GM18505 (cell line): ENCODE results near the gene FAM13A.
A peak's percentile ranks its signal among the peaks of the same experiment; 100 is the strongest.

ENCODE experiments used
- ATAC-seq: cut with Tn5 transposase; IDR thresholded peaks from one replicate; pipeline ENCODE4 v1.9.1; 2021; ENCODE audit not compliant: unreplicated experiment
- POLR2A ChIP-seq: IDR thresholded peaks from 4 replicates; pipeline ENCODE4 v1.6.1; 2011; ENCODE audit warnings: borderline replicate concordance; ENCODE audit not compliant: insufficient read depth, insufficient read length; ENCODE audit errors: extremely low read depth

The FAM13A gene

GRCh38 chr4:88846206-88846790 is 210.7 kb downstream of the FAM13A start:
- no peak for TF ChIP-seq POLR2A
- ATAC-seq: no peak

- TF ChIP-seq POLR2A: no peak
- ATAC-seq: no peak
Observed at GRCh38 chr4:88843067-88843685, 213.8 kb downstream of the FAM13A start.

GRCh38 chr4:88841635-88842034 is 215.3 kb downstream of the FAM13A start:
- no peak for ATAC-seq

GRCh38 chr4:88836216-88836615 is 220.8 kb downstream of the FAM13A start:
- no peak for TF ChIP-seq POLR2A
- ATAC-seq: no peak

More at GRCh38 chr4:88841635-88842034, 215.3 kb downstream of the FAM13A start:
- no peak for TF ChIP-seq POLR2A

GRCh38 chr4:88831031-88831430 is 226.0 kb downstream of the FAM13A start:
- ATAC-seq: no peak
- TF ChIP-seq POLR2A: no peak

GRCh38 chr4:88830598-88830997 is 226.4 kb downstream of the FAM13A start:
- ATAC-seq: no peak
- no peak for TF ChIP-seq POLR2A

- ATAC-seq: no peak
- TF ChIP-seq POLR2A: no peak
Observed at GRCh38 chr4:88828842-88829571, 228.0 kb downstream of the FAM13A start.

GRCh38 chr4:88827442-88827841 is 229.5 kb downstream of the FAM13A start:
- TF ChIP-seq POLR2A: no peak
- no peak for ATAC-seq

GRCh38 chr4:88826771-88827170 is 230.2 kb downstream of the FAM13A start:
- TF ChIP-seq POLR2A: no peak
- ATAC-seq: no peak

GRCh38 chr4:88825931-88826330 is 231.1 kb downstream of the FAM13A start:
- ATAC-seq: no peak

GRCh38 chr4:88823058-88823919 is 233.7 kb downstream of the FAM13A start:
- peak; percentile 93 for ATAC-seq
- no peak for TF ChIP-seq POLR2A

More at GRCh38 chr4:88825931-88826330, 231.1 kb downstream of the FAM13A start:
- TF ChIP-seq POLR2A: no peak

- ATAC-seq: no peak
- TF ChIP-seq POLR2A: no peak
Observed at GRCh38 chr4:88822034-88822789, 234.8 kb downstream of the FAM13A start.

GRCh38 chr4:88821522-88821921 is 235.5 kb downstream of the FAM13A start:
- no peak for ATAC-seq
- no peak for TF ChIP-seq POLR2A

- ATAC-seq: no peak
- TF ChIP-seq POLR2A: no peak
Observed at GRCh38 chr4:88820698-88821415, 236.1 kb downstream of the FAM13A start.
